ENCODE results near the gene BCLAF3. TPM values are rescaled to one million over a fixed set of nuclear protein-coding genes. Genes with fewer than 3 reads are reported as not detected.

BCLAF3 gene
- polyA plus RNA-seq, 2 of the 4 experiments (the other 2 are of a cell fraction) = 3.7 to 4.1 TPM

GRCh38 chrX:19953145-19953544 lies 37.7 kb downstream of the BCLAF3 start:
- Histone ChIP-seq H3K4me1 (peaks cover 12% of the 10 kb centered on the region), H3K9me3 (no peaks in the 10 kb centered on the region), H3K4me3 (no peak overlapping the region), H3K4me2 (no peak overlapping the region), H3K27ac (no peak overlapping the region)
- FAIRE-seq = peak; percentile 72
- DNase-seq (ENCODE audit: low read depth in 1 of 2, low spot score in 1 of 2) = no peak
- 90% methylated on average over 3 of the region's 3 CpGs for WGBS (ENCODE audit: missing lambda C conversion rate)
- CTCF ChIA-PET = no interaction called here
- ATAC-seq = no peak
- TF ChIP-seq ESRRA (IDR thresholded peaks at IDR 0.05; ENCODE audit: borderline replicate concordance, low read length) (no peak), HOXA7 (CRISPR knock-in tag; IDR thresholded peaks at IDR 0.05) (no peak), HMGXB4 (CRISPR knock-in tag; IDR thresholded peaks at IDR 0.05; ENCODE audit: borderline replicate concordance) (no peak), NR3C1 (IDR thresholded peaks at IDR 0.05) (no peak), EHF (CRISPR knock-in tag; IDR thresholded peaks at IDR 0.05) (no peak), HES2 (IDR thresholded peaks at IDR 0.05) (no peak), GATA3 (IDR thresholded peaks at IDR 0.05; ENCODE audit: borderline replicate concordance) (no peak), MAX (IDR thresholded peaks at IDR 0.05) (no peak), JUN (IDR thresholded peaks at IDR 0.05) (no peak), NFE2L2 (conservative IDR thresholded peaks at IDR 0.05; ENCODE audit: low read length) (no peak), PHF8 (IDR thresholded peaks at IDR 0.05; ENCODE audit: borderline replicate concordance, low read depth) (no peak), ZC3H11A (IDR thresholded peaks at IDR 0.05) (no peak), RNF2 (IDR thresholded peaks at IDR 0.05; ENCODE audit: borderline replicate concordance, low read depth) (no peak), RFX5 (IDR thresholded peaks at IDR 0.05) (no peak), EHMT2 (IDR thresholded peaks at IDR 0.05; ENCODE audit: low read depth) (no peak), KDM5A (IDR thresholded peaks at IDR 0.05) (no peak), SMC3 (IDR thresholded peaks at IDR 0.05) (no peak)
- POLR2A ChIA-PET = no interaction called here

- TF ChIP-seq JUNB (IDR thresholded peaks at IDR 0.05) (no peak), HOXB13 (CRISPR knock-in tag; IDR thresholded peaks at IDR 0.05; ENCODE audit: low read depth) (no peak), CTCF (IDR thresholded peaks at IDR 0.05) (no peak), HES2 (IDR thresholded peaks at IDR 0.05) (no peak), EP300 (IDR thresholded peaks at IDR 0.05) (no peak), CEBPB (IDR thresholded peaks at IDR 0.05) (no peak), POLR2AphosphoS2 (conservative IDR thresholded peaks at IDR 0.05; ENCODE audit: low read length) (no peak), ZNF302 (CRISPR knock-in tag; IDR thresholded peaks at IDR 0.05) (no peak), TFCP2L1 (CRISPR knock-in tag; IDR thresholded peaks at IDR 0.05) (no peak), PHF8 (IDR thresholded peaks at IDR 0.05; ENCODE audit: borderline replicate concordance, low read depth) (no peak), KDM1A (IDR thresholded peaks at IDR 0.05; ENCODE audit: low read depth) (no peak), CHD2 (IDR thresholded peaks at IDR 0.05; ENCODE audit: low read length, partially characterized antibody) (no peak), EHF (CRISPR knock-in tag; IDR thresholded peaks at IDR 0.05) (no peak), NR3C1 (IDR thresholded peaks at IDR 0.05) (no peak), REST (IDR thresholded peaks at IDR 0.05) (no peak), CBX2 (IDR thresholded peaks at IDR 0.05; ENCODE audit: borderline replicate concordance, low read depth) (no peak), ZC3H11A (IDR thresholded peaks at IDR 0.05) (no peak)
- POLR2A ChIA-PET = no interaction called here
- no peak for DNase-seq (ENCODE audit: low read depth in 1 of 2, low spot score in 1 of 2)
- H3K4me3 ChIP-seq = no peak overlapping the region
- H3K4me1 ChIP-seq = no peaks in the 10 kb centered on the region
- no peak for ATAC-seq
- 93% methylated on average over 2 of the region's 2 CpGs for WGBS (ENCODE audit: missing lambda C conversion rate)
- CTCF ChIA-PET = no interaction called here
- H3K4me2 ChIP-seq = no peak overlapping the region
- FAIRE-seq = no peak
- no peak overlapping the region for H3K27ac ChIP-seq
- no peaks in the 10 kb centered on the region for H3K9me3 ChIP-seq
Observed at GRCh38 chrX:19949340-19949739, 41.5 kb downstream of the BCLAF3 start.
